Measurements from ENCODE around the gene SPDYE6.

Gene SPDYE6

GRCh38 chr7:102396710-102397019 lies 40.4 kb upstream of the SPDYE6 start:
- H3K36me3 ChIP-seq = peaks cover 25% of the 10 kb centered on the region
- H3K4me1 ChIP-seq (ENCODE audit: control insufficient read depth in 1 of 2, insufficient read depth in 1 of 2, low read depth in 1 of 2, low read length in 1 of 2) = peaks cover 15 to 17% of the 10 kb centered on the region in 2 experiments

GRCh38 chr7:102395873-102396709 lies 39.8 kb upstream of the SPDYE6 start, which contains the start of gene PRKRIP1:
TSS of gene PRKRIP1 (plus strand) at chr7:102396363. CDS start at chr7:102396412, 49 bp downstream.
- peak; percentile 41 for TF ChIP-seq CTCF (IDR thresholded peaks at IDR 0.05)
- H3K9me3 ChIP-seq = no peaks in the 10 kb centered on the region
- no peaks in the 10 kb centered on the region for H3K27me3 ChIP-seq
- peak within 1 kb of the TSS; percentile 94 to 99 for H3K4me3 ChIP-seq (ENCODE audit: low read depth in 1 of 2, low read length in 1 of 2)
- H3K4me1 ChIP-seq (ENCODE audit: control insufficient read depth in 1 of 2, insufficient read depth in 1 of 2, low read depth in 1 of 2, low read length in 1 of 2) = peaks cover 15 to 17% of the 10 kb centered on the region in 2 experiments
- peak within 1 kb of the TSS; percentile 84 for H3K27ac ChIP-seq
- H3K36me3 ChIP-seq = peaks cover 19% of the 10 kb centered on the region

More at GRCh38 chr7:102396710-102397019, 40.4 kb upstream of the SPDYE6 start:
- Histone ChIP-seq H3K27ac (peak overlapping the region; percentile 84), H3K4me3 (ENCODE audit: low read depth in 1 of 2, low read length in 1 of 2) (peak overlapping the region; percentile 94 to 99), H3K27me3 (no peaks in the 10 kb centered on the region), H3K9me3 (no peaks in the 10 kb centered on the region)
- TF ChIP-seq CTCF (IDR thresholded peaks at IDR 0.05) = no peak

- no peak for TF ChIP-seq CTCF (IDR thresholded peaks at IDR 0.05)
- Histone ChIP-seq H3K9me3 (no peaks in the 10 kb centered on the region), H3K27ac (peak overlapping the region; percentile 84), H3K27me3 (no peaks in the 10 kb centered on the region), H3K4me3 (ENCODE audit: low read depth in 1 of 2, low read length in 1 of 2) (peak overlapping the region; percentile 94 to 99), H3K36me3 (peaks cover 14% of the 10 kb centered on the region), H3K4me1 (ENCODE audit: control insufficient read depth in 1 of 2, insufficient read depth in 1 of 2, low read depth in 1 of 2, low read length in 1 of 2) (peaks cover 15 to 17% of the 10 kb centered on the region in 2 experiments)
Observed at GRCh38 chr7:102395592-102395872, 39.3 kb upstream of the SPDYE6 start.

GRCh38 chr7:102393467-102393866 lies 37.2 kb upstream of the SPDYE6 start:
- H3K9me3 ChIP-seq = no peaks in the 10 kb centered on the region
- peaks cover 15 to 17% of the 10 kb centered on the region in 2 experiments for H3K4me1 ChIP-seq (ENCODE audit: control insufficient read depth in 1 of 2, insufficient read depth in 1 of 2, low read depth in 1 of 2, low read length in 1 of 2)
- H3K27me3 ChIP-seq = no peaks in the 10 kb centered on the region
- no peak for TF ChIP-seq CTCF (IDR thresholded peaks at IDR 0.05)
- H3K27ac ChIP-seq = no peak overlapping the region
- no peak overlapping the region for H3K4me3 ChIP-seq (ENCODE audit: low read depth in 1 of 2, low read length in 1 of 2)
- no peaks in the 10 kb centered on the region for H3K36me3 ChIP-seq

- Histone ChIP-seq H3K36me3 (no peaks in the 10 kb centered on the region), H3K4me3 (ENCODE audit: low read depth in 1 of 2, low read length in 1 of 2) (no peak overlapping the region), H3K27ac (no peak overlapping the region), H3K27me3 (no peaks in the 10 kb centered on the region), H3K9me3 (no peaks in the 10 kb centered on the region), H3K4me1 (ENCODE audit: control insufficient read depth in 1 of 2, insufficient read depth in 1 of 2, low read depth in 1 of 2, low read length in 1 of 2) (peaks cover 14 to 16% of the 10 kb centered on the region in 2 experiments)
- TF ChIP-seq CTCF (IDR thresholded peaks at IDR 0.05) = no peak
Observed at GRCh38 chr7:102392330-102392729, 36.1 kb upstream of the SPDYE6 start.

All from neutrophil (primary cell).